Thyroid gland (tissue), 4 donors: Measurements from ENCODE around the gene COX8A. TPM values are rescaled to one million over a fixed set of nuclear protein-coding genes. Genes with fewer than 3 reads are reported as not detected.

Experiments used
- DNase-seq, 2 donors: peaks; one replicate each; pipeline ENCODE4 v3.0.0-alpha.2; 2019
- H3K27ac ChIP-seq, 3 donors: fragments of 200-600 bp; sonication (generic); 1 replicate in 2 of 3; 2 replicates in 1 of 3; pipeline ENCODE4 v1.5.1; 2016 to 2019; ENCODE audit warnings: mild to moderate bottlenecking in 1 of 3, moderate library complexity in 1 of 3
- H3K27me3 ChIP-seq: fragments of 200-600 bp; sonication (generic); one replicate; pipeline ENCODE4 v1.5.1; 2019
- H3K36me3 ChIP-seq, 2 donors: fragments of 200-600 bp; sonication (generic); one replicate each; pipeline ENCODE4 v1.5.1; 2016 to 2019
- H3K4me1 ChIP-seq, 2 donors: fragments of 200-600 bp; sonication (generic); one replicate each; pipeline ENCODE4 v1.5.1; 2017 to 2019
- H3K4me3 ChIP-seq, 3 donors: fragments of 200-600 bp; sonication (generic); replicated peaks in 1 of 3; 1 replicate in 2 of 3; 2 replicates in 1 of 3; pipeline ENCODE4 v1.5.1; 2016; ENCODE audit warnings: mild to moderate bottlenecking in 1 of 3
- H3K9me3 ChIP-seq: fragments of 200-600 bp; sonication (generic); one replicate; pipeline ENCODE4 v1.5.1; 2017
- POLR2A ChIP-seq, 2 donors: fragments of 450-650 bp; IDR thresholded peaks; one replicate each; pipeline ENCODE4 v1.6.1; 2017; ENCODE audit warnings: antibody characterized with exemption in 2 of 2, mild to moderate bottlenecking in 2 of 2, moderate library complexity in 1 of 2
- whole genome bisulfite sequencing, 2 donors: methylation state at CpG; one replicate each; pipeline ENCODE4 v1.1.5; 2017; 5-methylcytosine and 5-hydroxymethylcytosine counted together
- intact Hi-C: fragments of 100-400 bp; cut with DNase I; formaldehyde crosslinking; loops from one replicate; pipeline ENCODE4 v1.15.1; 2023
- total RNA-seq, 4 donors: library from RNA; depleted of rRNA; stranded (reverse); fragments of >200 nt; gene quantifications; one replicate each; pipeline ENCODE4 v1.2.3, GENCODE V29; 2016
- TF ChIP-seq, protein P1 (sequence below), 6 experiments: fragments of 200-600 bp in 3 of 6; fragments of 450-650 bp in 3 of 6; sonication (generic) in 3 of 6; IDR thresholded peaks; one replicate each; pipeline ENCODE4 v1.5.1; 2016 to 2019; ENCODE audit warnings: antibody characterized with exemption in 6 of 6, mild to moderate bottlenecking in 2 of 6, inconsistent platforms in 1 of 6, moderate library complexity in 1 of 6

Gene COX8A
- total RNA-seq, 4 donors from 2014 or later: 210 to 787 (median 471) TPM

DNA sequence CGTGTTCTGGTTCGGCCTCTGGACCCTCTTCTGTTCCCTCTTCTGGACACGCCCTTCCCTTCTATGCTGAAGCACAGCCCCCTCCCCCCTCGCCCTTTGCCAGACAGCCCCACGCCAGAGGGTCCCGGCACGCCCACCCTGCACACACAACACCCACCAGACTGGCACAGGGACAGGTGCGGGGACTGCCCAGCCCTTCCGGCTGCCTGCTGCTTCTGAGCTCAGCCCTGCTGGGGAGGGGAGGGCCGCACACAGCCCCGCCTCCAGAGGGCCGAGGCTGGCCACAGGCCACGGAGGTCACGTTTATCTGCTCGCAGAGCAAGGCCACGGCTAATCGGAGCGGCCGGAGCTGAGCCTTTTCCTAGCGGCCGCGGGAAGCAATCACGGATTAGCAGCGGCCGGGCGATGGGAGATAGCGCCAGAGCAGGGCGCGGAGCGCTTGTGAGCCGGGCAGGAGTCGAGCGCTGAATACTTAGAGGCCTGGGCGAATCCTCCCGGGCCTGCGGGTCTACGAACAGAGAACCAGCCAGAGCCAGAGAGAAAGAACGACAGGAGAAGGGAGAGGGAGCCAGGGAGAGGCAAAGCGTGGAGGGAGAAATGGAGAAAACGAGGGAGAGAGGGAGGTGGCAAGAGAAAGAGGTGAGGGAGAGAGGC, 33.3 kb downstream of the COX8A start:
- Histone ChIP-seq H3K27me3 (no peaks in the 10 kb centered on the region), H3K36me3 (no peaks in the 10 kb centered on the region), H3K4me1 (peaks cover 13 to 14% of the 10 kb centered on the region in 2 donors), H3K4me3 (peak overlapping the region in 1 of 3 donors; percentile 9), H3K9me3 (no peaks in the 10 kb centered on the region), H3K27ac (peak overlapping the region in 2 of 3 donors; percentile 7 to 56)
- intact Hi-C loops: loop anchor here (10.0 kb wide), 1 partner anchor 77 kb away; no protein-coding TSS in a partner anchor
- TF ChIP-seq, protein P1, sequence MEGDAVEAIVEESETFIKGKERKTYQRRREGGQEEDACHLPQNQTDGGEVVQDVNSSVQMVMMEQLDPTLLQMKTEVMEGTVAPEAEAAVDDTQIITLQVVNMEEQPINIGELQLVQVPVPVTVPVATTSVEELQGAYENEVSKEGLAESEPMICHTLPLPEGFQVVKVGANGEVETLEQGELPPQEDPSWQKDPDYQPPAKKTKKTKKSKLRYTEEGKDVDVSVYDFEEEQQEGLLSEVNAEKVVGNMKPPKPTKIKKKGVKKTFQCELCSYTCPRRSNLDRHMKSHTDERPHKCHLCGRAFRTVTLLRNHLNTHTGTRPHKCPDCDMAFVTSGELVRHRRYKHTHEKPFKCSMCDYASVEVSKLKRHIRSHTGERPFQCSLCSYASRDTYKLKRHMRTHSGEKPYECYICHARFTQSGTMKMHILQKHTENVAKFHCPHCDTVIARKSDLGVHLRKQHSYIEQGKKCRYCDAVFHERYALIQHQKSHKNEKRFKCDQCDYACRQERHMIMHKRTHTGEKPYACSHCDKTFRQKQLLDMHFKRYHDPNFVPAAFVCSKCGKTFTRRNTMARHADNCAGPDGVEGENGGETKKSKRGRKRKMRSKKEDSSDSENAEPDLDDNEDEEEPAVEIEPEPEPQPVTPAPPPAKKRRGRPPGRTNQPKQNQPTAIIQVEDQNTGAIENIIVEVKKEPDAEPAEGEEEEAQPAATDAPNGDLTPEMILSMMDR (IDR thresholded peaks at IDR 0.05): peak in 5 of 6 experiments; percentile 20 to 58 (median 41)
- no peak for TF ChIP-seq POLR2A (IDR thresholded peaks at IDR 0.05)
- DNase-seq: peak; percentile 86 to 89
- WGBS, 2 donors: 14 to 15% methylated on average over 25 to 35 of the region's 40 CpGs

DNA sequence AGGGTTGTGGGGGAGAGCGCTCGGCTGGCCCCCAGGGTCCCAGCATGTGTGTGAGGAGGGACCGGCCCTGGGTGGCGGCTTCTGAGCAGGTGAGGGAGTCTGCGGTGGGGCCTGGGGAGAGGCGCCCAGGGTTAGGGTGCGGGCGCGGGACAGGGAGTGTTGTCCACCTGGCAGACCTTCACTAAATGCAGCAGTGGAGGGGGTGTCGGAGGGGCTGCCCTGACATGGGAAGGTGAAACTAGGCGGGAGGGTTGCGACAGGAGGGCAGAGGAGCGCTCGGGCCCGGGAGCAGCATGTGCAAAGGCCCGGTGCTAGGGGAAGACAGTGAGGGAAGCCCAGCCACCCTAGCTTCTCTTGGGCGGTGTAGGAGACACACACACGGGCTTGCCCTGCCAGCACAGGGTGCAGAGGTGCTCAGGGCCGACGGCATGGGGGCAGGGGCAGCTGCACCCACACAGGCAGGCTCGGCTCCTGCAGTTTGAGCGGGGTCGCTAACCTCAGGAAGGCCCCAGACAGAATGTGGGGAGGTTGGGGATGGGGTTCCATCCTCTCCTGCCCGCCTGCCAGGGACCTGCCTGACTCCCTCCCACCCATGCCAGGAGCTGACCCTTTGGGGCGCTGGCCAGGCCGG, 34.0 kb downstream of the COX8A start:
- 93 to 95% methylated on average over 26 of the region's 26 CpGs for WGBS, 2 donors
- H3K27ac ChIP-seq: no peak overlapping the region
- intact Hi-C loops: loop anchor here (10.0 kb wide), 1 partner anchor 76 kb away; no protein-coding TSS in a partner anchor

DNA sequence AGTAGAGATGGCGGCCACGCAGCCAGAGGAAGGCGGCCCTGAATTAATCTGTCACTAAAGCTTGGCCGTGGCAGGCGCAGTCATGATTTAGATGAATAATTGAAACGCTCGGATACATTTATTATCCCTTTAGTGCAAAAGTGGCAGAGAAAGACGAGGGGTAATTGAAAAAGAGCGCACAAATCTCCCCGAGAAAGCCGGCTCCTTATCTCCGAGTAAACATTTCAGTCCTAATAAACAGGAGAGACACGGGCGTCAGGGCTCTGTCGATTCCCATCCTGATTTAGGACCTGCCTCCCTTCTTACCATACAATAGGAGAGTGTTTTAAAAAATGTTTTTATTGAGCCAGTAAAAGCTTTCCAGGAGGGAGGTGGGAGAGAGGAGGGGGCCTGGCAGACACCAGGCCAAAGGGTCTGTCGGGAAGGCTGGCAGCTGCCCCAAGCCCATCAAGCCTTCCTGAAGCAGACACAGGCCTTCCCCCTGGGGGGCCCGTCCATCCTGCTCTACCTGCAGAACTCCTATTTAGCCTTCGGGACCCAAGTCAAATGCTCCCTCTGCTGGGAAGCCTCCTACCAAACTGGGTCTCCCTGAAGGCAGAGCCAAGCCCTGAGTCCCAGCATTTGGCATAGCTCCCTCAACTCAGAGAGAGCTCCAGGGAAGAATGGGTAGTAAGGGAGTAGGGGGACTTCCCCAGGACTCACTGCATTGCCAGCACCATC, 34.7 kb downstream of the COX8A start:
- no peak for DNase-seq
- H3K4me3 ChIP-seq: no peak overlapping the region
- TF ChIP-seq, protein P1 (IDR thresholded peaks at IDR 0.05): no peak
- TF ChIP-seq POLR2A (IDR thresholded peaks at IDR 0.05): no peak
- H3K36me3 ChIP-seq: no peaks in the 10 kb centered on the region
- 95% methylated on average over 16 to 18 of the region's 18 CpGs for WGBS, 2 donors
- no peaks in the 10 kb centered on the region for H3K9me3 ChIP-seq
- no peaks in the 10 kb centered on the region for H3K27me3 ChIP-seq
- H3K4me1 ChIP-seq: peaks cover 13 to 14% of the 10 kb centered on the region in 2 donors
- intact Hi-C loops: loop anchor here (10.0 kb wide), 1 partner anchor 76 kb away; no protein-coding TSS in a partner anchor
- no peak overlapping the region for H3K27ac ChIP-seq

More for the DNA sequence above, 34.0 kb downstream of the COX8A start:
- H3K4me1 ChIP-seq: peaks cover 13 to 14% of the 10 kb centered on the region in 2 donors
- no peaks in the 10 kb centered on the region for H3K27me3 ChIP-seq
- no peak for DNase-seq
- no peaks in the 10 kb centered on the region for H3K9me3 ChIP-seq
- TF ChIP-seq, protein P1 (IDR thresholded peaks at IDR 0.05): no peak
- TF ChIP-seq POLR2A (IDR thresholded peaks at IDR 0.05): no peak
- no peak overlapping the region for H3K4me3 ChIP-seq
- no peaks in the 10 kb centered on the region for H3K36me3 ChIP-seq

DNA sequence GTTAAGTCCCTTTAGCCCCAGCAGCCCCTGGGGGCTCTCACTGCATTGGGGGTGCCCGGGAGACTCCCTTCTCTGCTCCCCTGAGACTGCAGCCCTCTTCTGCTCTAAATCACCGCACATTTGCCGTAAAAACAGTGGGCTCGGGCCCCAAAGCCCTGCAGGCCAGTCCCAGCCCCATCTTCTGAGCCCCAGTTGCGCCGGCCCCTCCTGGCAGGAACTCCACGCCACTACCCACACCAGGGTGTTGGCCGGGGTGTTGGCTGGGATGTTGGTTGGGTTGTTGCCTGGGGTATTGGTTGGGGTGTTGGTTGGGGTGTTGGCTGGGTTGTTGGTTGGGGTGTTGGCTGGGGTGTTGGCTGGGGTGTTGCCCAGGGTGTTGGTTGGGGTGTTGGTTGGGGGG, 35.3 kb downstream of the COX8A start:
- no peaks in the 10 kb centered on the region for H3K36me3 ChIP-seq
- no peak overlapping the region for H3K27ac ChIP-seq
- 100% methylated on average over 4 to 6 of the region's 8 CpGs for WGBS, 2 donors
- H3K4me1 ChIP-seq: peaks cover 13 to 14% of the 10 kb centered on the region in 2 donors
- H3K27me3 ChIP-seq: no peaks in the 10 kb centered on the region
- intact Hi-C loops: loop anchor here (10.0 kb wide), 1 partner anchor 75 kb away; no protein-coding TSS in a partner anchor
- no peak for TF ChIP-seq POLR2A (IDR thresholded peaks at IDR 0.05)
- TF ChIP-seq, protein P1 (IDR thresholded peaks at IDR 0.05): no peak
- DNase-seq: no peak
- H3K9me3 ChIP-seq: no peaks in the 10 kb centered on the region
- H3K4me3 ChIP-seq: no peak overlapping the region
